Tibial nerve (tissue), 3 donors: ENCODE data around the gene ASIP.

Experiments used
- POLR2A ChIP-seq, 2 donors: fragments of 450-650 bp; IDR thresholded peaks; one replicate each; pipeline ENCODE4 v1.6.1; 2017; ENCODE audit warnings: antibody characterized with exemption in 2 of 2, mild to moderate bottlenecking in 2 of 2, moderate library complexity in 2 of 2
- TF ChIP-seq, protein P1 (sequence below), 5 experiments: fragments of 200-600 bp in 3 of 5; fragments of 450-650 bp in 2 of 5; sonication (generic) in 3 of 5; IDR thresholded peaks; one replicate each; pipeline ENCODE4 v1.5.1; 2016 to 2019; ENCODE audit warnings: antibody characterized with exemption in 5 of 5, mild to moderate bottlenecking in 3 of 5, moderate library complexity in 2 of 5

DNA sequence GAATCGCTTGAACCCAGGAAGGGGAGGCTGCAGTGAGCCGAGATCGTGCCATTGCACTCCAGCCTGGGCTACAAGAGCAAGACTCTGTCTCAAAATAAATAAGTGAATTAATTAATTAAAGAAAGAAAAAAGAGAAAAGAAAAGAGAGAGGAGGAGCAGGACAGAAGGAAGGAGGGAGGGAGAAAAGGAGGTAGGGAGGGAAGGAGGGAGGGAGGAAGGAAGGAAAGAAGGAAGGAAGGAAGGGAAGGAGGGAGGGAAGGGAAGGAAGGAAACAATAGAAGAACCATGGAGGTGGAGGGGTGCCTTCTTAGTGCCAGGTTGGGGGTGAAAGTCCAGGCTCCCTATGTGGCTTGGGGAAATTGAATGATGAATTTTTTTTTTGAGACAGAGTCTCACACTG is 68.5 kb downstream of the ASIP start:
- TF ChIP-seq, protein P1, sequence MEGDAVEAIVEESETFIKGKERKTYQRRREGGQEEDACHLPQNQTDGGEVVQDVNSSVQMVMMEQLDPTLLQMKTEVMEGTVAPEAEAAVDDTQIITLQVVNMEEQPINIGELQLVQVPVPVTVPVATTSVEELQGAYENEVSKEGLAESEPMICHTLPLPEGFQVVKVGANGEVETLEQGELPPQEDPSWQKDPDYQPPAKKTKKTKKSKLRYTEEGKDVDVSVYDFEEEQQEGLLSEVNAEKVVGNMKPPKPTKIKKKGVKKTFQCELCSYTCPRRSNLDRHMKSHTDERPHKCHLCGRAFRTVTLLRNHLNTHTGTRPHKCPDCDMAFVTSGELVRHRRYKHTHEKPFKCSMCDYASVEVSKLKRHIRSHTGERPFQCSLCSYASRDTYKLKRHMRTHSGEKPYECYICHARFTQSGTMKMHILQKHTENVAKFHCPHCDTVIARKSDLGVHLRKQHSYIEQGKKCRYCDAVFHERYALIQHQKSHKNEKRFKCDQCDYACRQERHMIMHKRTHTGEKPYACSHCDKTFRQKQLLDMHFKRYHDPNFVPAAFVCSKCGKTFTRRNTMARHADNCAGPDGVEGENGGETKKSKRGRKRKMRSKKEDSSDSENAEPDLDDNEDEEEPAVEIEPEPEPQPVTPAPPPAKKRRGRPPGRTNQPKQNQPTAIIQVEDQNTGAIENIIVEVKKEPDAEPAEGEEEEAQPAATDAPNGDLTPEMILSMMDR (IDR thresholded peaks at IDR 0.05): no peak
- TF ChIP-seq POLR2A (IDR thresholded peaks at IDR 0.05): no peak
